ENCODE results near the gene YARS1.
"Not testable (repeated sequence)": the region's sequence is repeated elsewhere in the genome, so short reads cannot be mapped to it uniquely, and the experiment has no call there.

DNA sequence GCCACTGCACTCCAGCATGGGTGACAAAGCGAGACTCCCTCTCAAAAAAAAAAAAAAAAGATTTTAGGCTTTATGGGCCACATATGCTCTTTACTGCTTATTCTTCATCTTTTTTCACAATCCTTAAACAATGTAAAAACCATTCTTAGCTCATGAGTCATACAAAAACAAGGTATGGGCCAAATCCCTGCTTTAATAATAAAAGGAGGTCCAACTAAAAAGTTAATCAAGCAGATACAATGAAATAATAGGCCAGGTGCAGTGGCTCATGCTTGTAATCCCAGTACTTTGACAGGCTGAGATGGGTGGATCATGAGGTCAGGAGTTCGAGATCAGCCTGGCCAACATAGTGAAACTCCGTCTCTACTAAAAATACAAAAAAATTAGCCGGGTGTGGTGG is 21.4 kb downstream of the YARS1 start:
- not testable (repeated sequence) for TF ChIP-seq CTCF (IDR thresholded peaks at IDR 0.05); ZFX (IDR thresholded peaks at IDR 0.05; ENCODE audit: borderline replicate concordance)

Measured in 22Rv1 (cell line).